ENCODE data around the gene COPG1. TPM values are rescaled to one million over a fixed set of nuclear protein-coding genes. Genes with fewer than 3 reads are reported as not detected.

Gene COPG1
- total and polyA plus RNA-seq, 9 of the 15 experiments (the other 6 are each of a cell fraction or from before 2014, with no cell fraction given): 40.3 to 105 (median 62.4) TPM

GRCh38 chr3:129276385-129276784 lies 27.0 kb downstream of the COPG1 start (continued):
- TF ChIP-seq ZHX1 (conservative IDR thresholded peaks at IDR 0.05; ENCODE audit: low read length) (no peak), POU5F1 (IDR thresholded peaks at IDR 0.05; ENCODE audit: borderline replicate concordance, low read depth, low read length, partially characterized antibody) (no peak), TARDBP (IDR thresholded peaks at IDR 0.05) (no peak)

- H3K4me3 ChIP-seq: peak overlapping the region; percentile 81; the same call in 1 of the 2 replicates
- 36% methylated on average over 11 of the region's 11 CpGs for WGBS (ENCODE audit: insufficient coverage, low coverage, missing lambda C conversion rate)
- FAIRE-seq: peak; percentile 48
- H3K9me3 ChIP-seq (replicated peaks; ENCODE audit: control insufficient read depth, insufficient read depth, low read depth, low read length): no peaks in the 10 kb centered on the region
- H3K79me2 ChIP-seq (ENCODE audit: control insufficient read depth, insufficient read depth, low read length): peaks cover 20% of the 10 kb centered on the region
- ChIA-PET POLR2A (interaction anchor here (0.6 to 1.3 kb wide), 3 partner anchors 11 to 305 kb away, joined by 3 read pairs; a partner anchor contains a TSS), CTCF (ENCODE audit: low intra/inter-chr PET ratio) (no interaction called here)
- peak overlapping the region; percentile 83 to 98 for H3K9ac ChIP-seq (ENCODE audit: insufficient read depth in 1 of 2, low read depth in 2 of 2, low read length in 2 of 2)
- peak overlapping the region; percentile 95 for H3K4me2 ChIP-seq (ENCODE audit: insufficient read depth, low read length)
- peaks cover 10 to 12% of the 10 kb centered on the region in 2 experiments; a peak in 4 of 5 replicates for H3K4me1 ChIP-seq (replicated peaks in 1 of 2; ENCODE audit: control insufficient read depth in 2 of 2, insufficient read depth in 2 of 2, low read length in 2 of 2)
- in situ Hi-C loops (cut with MboI): no loop called here
- TF ChIP-seq SMARCA5 (IDR thresholded peaks at IDR 0.05) (no peak), DNMT1 (IDR thresholded peaks at IDR 0.05) (no peak), POLR2AphosphoS5 (IDR thresholded peaks at IDR 0.05; ENCODE audit: control insufficient read depth, insufficient read depth, low read depth, low read length) (peak; percentile 15; the same call in 1 of the 2 replicates), POLR2B (IDR thresholded peaks at IDR 0.05; ENCODE audit: low read depth, partially characterized antibody) (peak; percentile 43), CREB1 (IDR thresholded peaks at IDR 0.05) (no peak), CREB1 (CRISPR knock-in tag; IDR thresholded peaks at IDR 0.05) (0 out of 2 replicates have a peak, but pooled peaks have one; percentile 16), C11orf30 (IDR thresholded peaks at IDR 0.05; ENCODE audit: low read depth) (peak; percentile 4; the same call in 1 of the 2 replicates), MAZ (CRISPR knock-in tag; conservative IDR thresholded peaks at IDR 0.05 in 1 of 2, IDR thresholded peaks at IDR 0.05 in 1 of 2) (0 out of 4 replicates have a peak, but pooled peaks of 1 of the 2 experiments have one; percentile 14), ELF4 (CRISPR knock-in tag; IDR thresholded peaks at IDR 0.05) (0 out of 2 replicates have a peak, but pooled peaks have one; percentile 43), PHF8 (IDR thresholded peaks at IDR 0.05; ENCODE audit: borderline replicate concordance, low read length) (no peak)
- peak overlapping the region; percentile 87 for H3K27ac ChIP-seq (ENCODE audit: extremely low read depth, low read depth, low read length)
- peak; percentile 44 for ATAC-seq
- DNase-seq (ENCODE audit: extremely low read depth in 1 of 4, low spot score in 3 of 4): peak in 2 of 4 experiments; percentile 15 to 32
- H3K27me3 ChIP-seq (ENCODE audit: control insufficient read depth in 2 of 2, insufficient read depth in 2 of 2, low read length in 2 of 2): no peaks in the 10 kb centered on the region
- no peaks in the 10 kb centered on the region for H4K20me1 ChIP-seq (replicated peaks; ENCODE audit: control insufficient read depth, insufficient read depth, low read length)
- peak overlapping the region; percentile 87; the same call in 1 of the 2 replicates for H2AFZ ChIP-seq (ENCODE audit: low read depth, low read length)
- intact Hi-C loops (cut with micrococcal nuclease): loop anchor here (2.0 kb wide), 1 partner anchor 37 kb away; no protein-coding TSS in a partner anchor
- peaks cover 54% of the 10 kb centered on the region; the same call in 2 of the 3 replicates for H3K36me3 ChIP-seq (ENCODE audit: control insufficient read depth, insufficient read depth, low read length)
- no TSS peak for BruUV-seq (replicated peaks)
- no peaks in the 10 kb centered on the region for H3K9me1 ChIP-seq (ENCODE audit: control insufficient read depth, insufficient read depth, low read length)
These were observed 28.4 kb downstream of the COPG1 start for GRCh38 chr3:129277829-129278271.

Measured in K562 (cell line).